HL-60 (cell line): ENCODE results near the gene DOCK10.

ENCODE experiments used
- DNase-seq, 2 experiments: peaks; one replicate each; pipeline ENCODE4 v3.0.0-alpha.2; 2010 to 2020; ENCODE audit warnings: low read depth in 1 of 2, low spot score in 1 of 2
- H3K27ac ChIP-seq: fragments of 250-450 bp; sonication (Bioruptor Pico); replicated peaks from 2 replicates; pipeline ENCODE4 v1.5.1; 2020; ENCODE audit warnings: mild to moderate bottlenecking, moderate library complexity
- H3K27me3 ChIP-seq: fragments of 250-450 bp; sonication (Bioruptor Pico); 2 replicates; pipeline ENCODE4 v1.5.1; 2021; ENCODE audit warnings: mild to moderate bottlenecking, moderate library complexity; ENCODE audit not compliant: insufficient read depth, poor library complexity, severe bottlenecking
- H3K4me3 ChIP-seq: replicated peaks from 2 replicates; pipeline ENCODE4 v1.5.1; 2011; ENCODE audit warnings: mild to moderate bottlenecking, control low read depth, low read length; ENCODE audit not compliant: insufficient read depth
- GABPA ChIP-seq: IDR thresholded peaks from 2 replicates; pipeline ENCODE4 v1.6.1; 2012; ENCODE audit warnings: low read depth
- POLR2AphosphoS5 ChIP-seq: IDR thresholded peaks from 2 replicates; pipeline ENCODE4 v1.6.1; 2012; ENCODE audit warnings: low read depth
- SPI1 ChIP-seq: IDR thresholded peaks from 2 replicates; pipeline ENCODE4 v1.6.1; 2012; ENCODE audit warnings: low read depth, mild to moderate bottlenecking, borderline replicate concordance
- TF ChIP-seq, protein P1 (sequence below): IDR thresholded peaks from 2 replicates; pipeline ENCODE4 v1.6.1; 2012; ENCODE audit warnings: low read depth; ENCODE audit not compliant: insufficient replicate concordance
- TF ChIP-seq, protein P2 (sequence below): IDR thresholded peaks from one replicate; pipeline ENCODE4 v1.5.1; 2011; ENCODE audit warnings: low read length, control low read depth, inconsistent platforms; ENCODE audit not compliant: insufficient read depth

DOCK10 gene

DNA sequence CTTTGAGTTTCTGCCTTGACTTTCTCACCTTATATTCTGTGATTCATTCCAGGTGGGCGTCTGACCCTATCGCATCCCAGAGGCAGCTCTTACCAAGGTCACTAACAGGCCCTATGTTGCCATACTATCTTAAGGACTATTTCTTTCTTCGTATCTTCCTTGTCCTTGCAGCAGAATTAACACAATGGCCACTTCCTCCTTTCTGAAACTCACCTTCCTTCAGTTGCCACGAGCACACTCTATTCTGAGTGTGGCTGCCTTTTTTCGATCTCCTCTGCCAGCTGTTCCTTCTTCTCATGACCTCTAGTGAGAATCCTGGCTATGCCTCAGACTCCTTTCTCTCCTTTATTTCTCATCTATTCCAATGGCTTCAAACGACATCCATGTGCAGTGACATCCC is 165.7 kb downstream of the DOCK10 start:
- Histone ChIP-seq H3K27me3 (no peaks in the 10 kb centered on the region), H3K27ac (no peak overlapping the region), H3K4me3 (no peak overlapping the region)
- TF ChIP-seq, protein P1, sequence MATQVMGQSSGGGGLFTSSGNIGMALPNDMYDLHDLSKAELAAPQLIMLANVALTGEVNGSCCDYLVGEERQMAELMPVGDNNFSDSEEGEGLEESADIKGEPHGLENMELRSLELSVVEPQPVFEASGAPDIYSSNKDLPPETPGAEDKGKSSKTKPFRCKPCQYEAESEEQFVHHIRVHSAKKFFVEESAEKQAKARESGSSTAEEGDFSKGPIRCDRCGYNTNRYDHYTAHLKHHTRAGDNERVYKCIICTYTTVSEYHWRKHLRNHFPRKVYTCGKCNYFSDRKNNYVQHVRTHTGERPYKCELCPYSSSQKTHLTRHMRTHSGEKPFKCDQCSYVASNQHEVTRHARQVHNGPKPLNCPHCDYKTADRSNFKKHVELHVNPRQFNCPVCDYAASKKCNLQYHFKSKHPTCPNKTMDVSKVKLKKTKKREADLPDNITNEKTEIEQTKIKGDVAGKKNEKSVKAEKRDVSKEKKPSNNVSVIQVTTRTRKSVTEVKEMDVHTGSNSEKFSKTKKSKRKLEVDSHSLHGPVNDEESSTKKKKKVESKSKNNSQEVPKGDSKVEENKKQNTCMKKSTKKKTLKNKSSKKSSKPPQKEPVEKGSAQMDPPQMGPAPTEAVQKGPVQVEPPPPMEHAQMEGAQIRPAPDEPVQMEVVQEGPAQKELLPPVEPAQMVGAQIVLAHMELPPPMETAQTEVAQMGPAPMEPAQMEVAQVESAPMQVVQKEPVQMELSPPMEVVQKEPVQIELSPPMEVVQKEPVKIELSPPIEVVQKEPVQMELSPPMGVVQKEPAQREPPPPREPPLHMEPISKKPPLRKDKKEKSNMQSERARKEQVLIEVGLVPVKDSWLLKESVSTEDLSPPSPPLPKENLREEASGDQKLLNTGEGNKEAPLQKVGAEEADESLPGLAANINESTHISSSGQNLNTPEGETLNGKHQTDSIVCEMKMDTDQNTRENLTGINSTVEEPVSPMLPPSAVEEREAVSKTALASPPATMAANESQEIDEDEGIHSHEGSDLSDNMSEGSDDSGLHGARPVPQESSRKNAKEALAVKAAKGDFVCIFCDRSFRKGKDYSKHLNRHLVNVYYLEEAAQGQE = no peak
- TF ChIP-seq SPI1 = peak; percentile 92
- no peak for TF ChIP-seq POLR2AphosphoS5
- TF ChIP-seq, protein P2, sequence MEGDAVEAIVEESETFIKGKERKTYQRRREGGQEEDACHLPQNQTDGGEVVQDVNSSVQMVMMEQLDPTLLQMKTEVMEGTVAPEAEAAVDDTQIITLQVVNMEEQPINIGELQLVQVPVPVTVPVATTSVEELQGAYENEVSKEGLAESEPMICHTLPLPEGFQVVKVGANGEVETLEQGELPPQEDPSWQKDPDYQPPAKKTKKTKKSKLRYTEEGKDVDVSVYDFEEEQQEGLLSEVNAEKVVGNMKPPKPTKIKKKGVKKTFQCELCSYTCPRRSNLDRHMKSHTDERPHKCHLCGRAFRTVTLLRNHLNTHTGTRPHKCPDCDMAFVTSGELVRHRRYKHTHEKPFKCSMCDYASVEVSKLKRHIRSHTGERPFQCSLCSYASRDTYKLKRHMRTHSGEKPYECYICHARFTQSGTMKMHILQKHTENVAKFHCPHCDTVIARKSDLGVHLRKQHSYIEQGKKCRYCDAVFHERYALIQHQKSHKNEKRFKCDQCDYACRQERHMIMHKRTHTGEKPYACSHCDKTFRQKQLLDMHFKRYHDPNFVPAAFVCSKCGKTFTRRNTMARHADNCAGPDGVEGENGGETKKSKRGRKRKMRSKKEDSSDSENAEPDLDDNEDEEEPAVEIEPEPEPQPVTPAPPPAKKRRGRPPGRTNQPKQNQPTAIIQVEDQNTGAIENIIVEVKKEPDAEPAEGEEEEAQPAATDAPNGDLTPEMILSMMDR = no peak
- peak in 1 of 2 experiments; percentile 24 for DNase-seq

DNA sequence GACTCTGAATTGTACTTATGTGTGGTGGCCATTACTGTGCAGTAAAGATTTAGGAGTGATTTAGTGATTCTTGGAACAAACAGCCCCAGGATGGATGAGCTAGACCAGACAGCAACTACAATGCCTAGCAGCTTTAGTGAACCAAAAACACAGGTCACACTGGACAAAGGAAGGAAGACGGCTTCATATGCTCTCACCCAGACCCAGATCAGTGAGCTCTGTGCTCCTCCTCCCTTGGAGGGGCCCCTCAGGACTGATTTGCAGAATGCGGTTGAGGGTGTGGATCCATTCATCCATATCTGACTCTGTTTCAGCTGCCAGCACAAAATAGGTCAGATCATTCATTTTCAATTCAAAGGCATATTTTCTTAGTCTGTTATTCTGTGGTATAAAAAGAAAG is 166.4 kb downstream of the DOCK10 start:
- Histone ChIP-seq H3K27me3 (no peaks in the 10 kb centered on the region), H3K4me3 (no peak overlapping the region), H3K27ac (no peak overlapping the region)
- DNase-seq = no peak
- TF ChIP-seq GABPA = no peak
- TF ChIP-seq POLR2AphosphoS5 = no peak
- TF ChIP-seq, protein P2 = no peak
- TF ChIP-seq, protein P1 = no peak
- TF ChIP-seq SPI1 = no peak

DNA sequence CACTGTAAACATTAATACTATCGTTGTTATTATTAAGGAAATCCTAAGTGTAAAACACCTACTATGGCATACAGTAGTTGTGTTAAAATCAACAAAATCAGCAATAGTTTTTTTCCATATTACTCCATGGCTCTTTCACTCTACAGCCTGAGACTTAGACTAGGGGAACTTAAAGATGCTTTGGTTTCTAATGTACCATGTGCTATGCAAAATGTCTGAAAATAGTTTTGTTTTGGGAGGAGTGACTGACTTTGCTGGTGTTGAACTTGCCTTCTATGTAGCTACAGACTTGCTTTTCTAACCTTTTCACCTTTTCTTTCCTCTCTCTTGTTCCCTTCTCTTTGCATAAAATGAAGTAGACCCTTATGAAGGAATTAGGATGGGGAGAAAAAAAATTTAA is 167.1 kb downstream of the DOCK10 start:
- Histone ChIP-seq H3K4me3 (no peak overlapping the region), H3K27ac (no peak overlapping the region), H3K27me3 (no peaks in the 10 kb centered on the region)
- DNase-seq = no peak
- no peak for TF ChIP-seq GABPA
- TF ChIP-seq, protein P1 = no peak
- no peak for TF ChIP-seq POLR2AphosphoS5
- TF ChIP-seq, protein P2 = no peak
- no peak for TF ChIP-seq SPI1
